HG03354 (cell line): ENCODE measurements around the gene KCNJ12.

Experiments
- ATAC-seq: cut with Tn5 transposase; IDR thresholded peaks from one replicate; pipeline ENCODE4 v1.9.1; 2021; ENCODE audit warnings: mild to moderate bottlenecking; ENCODE audit not compliant: unreplicated experiment, poor library complexity, severe bottlenecking

KCNJ12 gene

GRCh38 chr17:21457051-21458026 is 81.2 kb downstream of the KCNJ12 start:
- peak; percentile 94 for ATAC-seq

- ATAC-seq: no peak
Observed at GRCh38 chr17:21458054-21458453, 81.9 kb downstream of the KCNJ12 start.

GRCh38 chr17:21459536-21459935 is 83.4 kb downstream of the KCNJ12 start:
- no peak for ATAC-seq

GRCh38 chr17:21460358-21460757 is 84.2 kb downstream of the KCNJ12 start:
- no peak for ATAC-seq

- ATAC-seq: no peak
Observed at GRCh38 chr17:21462237-21462636, 86.1 kb downstream of the KCNJ12 start.

- no peak for ATAC-seq
Observed at GRCh38 chr17:21463204-21463661, 87.1 kb downstream of the KCNJ12 start.

GRCh38 chr17:21463779-21464407 is 87.7 kb downstream of the KCNJ12 start:
- ATAC-seq: no peak

- no peak for ATAC-seq
Observed at GRCh38 chr17:21464611-21465021, 88.5 kb downstream of the KCNJ12 start.

GRCh38 chr17:21466550-21466949 is 90.4 kb downstream of the KCNJ12 start:
- ATAC-seq: no peak

- ATAC-seq: no peak
Observed at GRCh38 chr17:21467196-21467595, 91.0 kb downstream of the KCNJ12 start.

GRCh38 chr17:21467739-21468490 is 91.8 kb downstream of the KCNJ12 start:
- no peak for ATAC-seq
